Measurements from ENCODE around the gene MINPP1. TPM values are rescaled to one million over a fixed set of nuclear protein-coding genes. Genes with fewer than 3 reads are reported as not detected.

The MINPP1 gene
- total RNA-seq, 1 donor from 2014 or later, result 14.3 TPM

GRCh38 chr10:87560495-87561129 lies 55.9 kb downstream of the MINPP1 start:
- Histone ChIP-seq H3K36me3 (no peaks in the 10 kb centered on the region), H3K4me1 (no peaks in the 10 kb centered on the region), H3K9me3 (peaks cover 0 to 14% of the 10 kb centered on the region in 2 donors), H3K27ac (no peak overlapping the region), H3K4me3 (no peak overlapping the region), H3K27me3 (no peaks in the 10 kb centered on the region)
- intact Hi-C loops (cut with DNase I), result no loop called here
- DNase-seq (ENCODE audit: low spot score in 2 of 2), result no peak
- TF ChIP-seq CTCF (IDR thresholded peaks at IDR 0.05), result no peak

GRCh38 chr10:87562750-87563149 lies 58.1 kb downstream of the MINPP1 start:
- H3K4me1 ChIP-seq, result no peaks in the 10 kb centered on the region
- no peak overlapping the region for H3K27ac ChIP-seq
- TF ChIP-seq CTCF (IDR thresholded peaks at IDR 0.05), result no peak
- DNase-seq (ENCODE audit: low spot score in 2 of 2), result no peak
- intact Hi-C loops (cut with DNase I), result no loop called here
- H3K36me3 ChIP-seq, result no peaks in the 10 kb centered on the region
- peaks cover 0 to 19% of the 10 kb centered on the region in 2 donors for H3K9me3 ChIP-seq
- H3K4me3 ChIP-seq, result no peak overlapping the region
- H3K27me3 ChIP-seq, result no peaks in the 10 kb centered on the region

- TF ChIP-seq CTCF (IDR thresholded peaks at IDR 0.05), result no peak
Observed at GRCh38 chr10:87565010-87565409, 60.3 kb downstream of the MINPP1 start.

GRCh38 chr10:87575851-87576250 lies 71.2 kb downstream of the MINPP1 start:
- H3K36me3 ChIP-seq, result no peaks in the 10 kb centered on the region
- intact Hi-C loops (cut with DNase I), result no loop called here
- H3K4me1 ChIP-seq, result peaks cover 0 to 4% of the 10 kb centered on the region in 2 donors
- DNase-seq (ENCODE audit: low spot score in 2 of 2), result no peak
- H3K27me3 ChIP-seq, result no peaks in the 10 kb centered on the region
- TF ChIP-seq CTCF (IDR thresholded peaks at IDR 0.05), result no peak
- H3K27ac ChIP-seq, result no peak overlapping the region
- H3K9me3 ChIP-seq, result no peaks in the 10 kb centered on the region
- H3K4me3 ChIP-seq, result no peak overlapping the region

More at GRCh38 chr10:87565010-87565409, 60.3 kb downstream of the MINPP1 start:
- Histone ChIP-seq H3K27me3 (no peaks in the 10 kb centered on the region), H3K4me1 (no peaks in the 10 kb centered on the region), H3K9me3 (peaks cover 0 to 19% of the 10 kb centered on the region in 2 donors), H3K4me3 (no peak overlapping the region), H3K27ac (no peak overlapping the region), H3K36me3 (no peaks in the 10 kb centered on the region)
- intact Hi-C loops (cut with DNase I), result no loop called here
- no peak for DNase-seq (ENCODE audit: low spot score in 2 of 2)

- intact Hi-C loops (cut with DNase I), result no loop called here
- Histone ChIP-seq H3K27ac (peak overlapping the region in 1 of 2 donors; percentile 29), H3K4me3 (no peak overlapping the region)
Observed at GRCh38 chr10:87578160-87578841, 73.6 kb downstream of the MINPP1 start.

More at GRCh38 chr10:87578160-87578841, 73.6 kb downstream of the MINPP1 start:
- peaks cover 0 to 4% of the 10 kb centered on the region in 2 donors for H3K4me1 ChIP-seq
- no peaks in the 10 kb centered on the region for H3K9me3 ChIP-seq
- DNase-seq (ENCODE audit: low spot score in 2 of 2), result no peak
- no peaks in the 10 kb centered on the region for H3K27me3 ChIP-seq
- H3K36me3 ChIP-seq, result no peaks in the 10 kb centered on the region
- no peak for TF ChIP-seq CTCF (IDR thresholded peaks at IDR 0.05)

Data from ascending aorta (tissue), 2 donors.